CD4-positive, alpha-beta T cell treated with Interferon gamma for 1 hour (primary cell): Measurements from ENCODE around the gene KRTAP5-2.

Experiments used
- DNase-seq: peaks from one replicate; pipeline ENCODE4 v3.0.0-alpha.2; 2020

The KRTAP5-2 gene

DNA sequence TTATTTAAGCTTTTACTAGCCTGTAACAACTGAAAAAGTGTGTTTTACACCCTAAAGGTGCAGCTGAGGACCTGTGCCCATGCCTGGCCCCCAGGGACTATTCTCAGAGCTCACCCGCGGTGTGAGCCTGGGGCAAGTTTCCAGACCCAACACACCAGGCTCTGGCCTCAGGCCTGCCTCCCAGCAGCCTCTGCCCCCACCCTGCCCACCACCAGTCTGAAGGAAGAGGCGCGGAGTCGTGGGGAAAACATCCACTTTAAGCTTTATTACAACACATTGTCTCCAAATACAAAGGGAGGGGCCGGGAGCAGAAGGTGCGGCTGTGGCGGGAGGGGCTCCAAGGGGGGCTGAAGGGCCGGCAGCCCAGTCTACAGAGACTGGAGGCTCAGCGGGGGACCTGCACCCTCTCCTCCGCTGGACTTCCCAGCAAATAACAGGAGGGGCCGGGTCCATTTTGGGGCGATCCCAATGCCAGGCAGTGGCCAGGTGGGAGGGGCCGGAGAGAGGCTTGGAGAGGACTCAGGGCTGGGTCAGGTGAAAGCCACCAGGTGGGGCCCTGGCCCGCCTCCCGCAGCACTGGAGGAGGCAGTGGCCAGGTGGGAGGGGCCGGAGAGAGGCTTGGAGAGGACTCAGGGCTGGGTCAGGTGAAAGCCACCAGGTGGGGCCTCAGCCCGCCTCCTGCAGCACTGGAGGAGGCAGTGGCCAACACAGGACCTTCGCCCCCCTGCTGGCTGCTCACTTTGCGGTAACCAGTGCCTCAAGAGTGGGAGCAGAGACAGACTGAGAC lies 44.1 kb downstream of the KRTAP5-2 start:
- no peak for DNase-seq

DNA sequence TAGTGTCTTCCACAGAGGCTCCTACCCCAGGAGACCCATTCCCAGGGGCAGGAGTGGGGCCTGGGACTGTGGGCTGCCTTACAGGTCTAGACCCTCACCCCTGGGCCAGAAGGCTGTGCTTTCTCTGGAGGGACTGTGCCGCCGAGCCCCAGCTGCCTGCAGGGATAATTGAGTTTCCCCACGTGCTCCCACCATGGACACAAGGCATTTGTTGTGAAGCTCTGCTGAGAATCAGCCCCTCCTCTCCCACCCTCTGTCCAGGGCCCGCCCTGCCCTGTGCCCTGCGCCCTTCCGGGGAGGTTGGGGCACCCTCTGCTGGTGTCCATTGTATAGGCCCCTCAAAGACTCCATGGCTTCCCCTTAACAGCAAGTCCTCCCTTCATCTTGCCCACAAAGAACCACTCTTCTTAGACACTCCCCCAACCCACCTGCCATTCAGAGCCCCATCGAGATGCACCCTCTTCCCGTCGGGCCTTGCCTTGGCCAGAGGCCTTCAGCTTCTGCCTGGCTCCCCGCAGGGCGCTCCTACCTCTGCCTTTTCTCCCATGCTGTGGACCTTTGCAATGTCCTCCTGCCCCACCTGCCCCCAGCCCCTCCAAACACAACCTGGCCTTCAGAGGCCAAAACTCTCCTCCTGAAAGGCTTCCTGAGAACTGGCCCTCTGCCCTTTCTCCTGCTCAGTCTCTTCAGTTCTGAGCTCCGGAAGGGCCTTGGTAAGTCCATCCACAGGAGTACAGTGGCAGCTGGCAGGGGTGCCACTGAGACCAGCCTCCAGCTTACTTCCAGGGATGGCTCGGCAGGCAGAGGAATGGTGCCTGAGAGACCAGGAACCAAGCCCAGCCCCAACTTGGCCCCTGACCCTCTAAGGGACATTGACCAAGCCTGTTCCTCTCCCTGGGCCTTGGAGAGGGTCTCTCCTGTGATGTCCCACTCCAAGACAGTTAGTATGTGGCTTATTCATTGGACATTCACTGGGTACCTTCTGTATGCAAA lies 48.5 kb downstream of the KRTAP5-2 start:
- DNase-seq: no peak

DNA sequence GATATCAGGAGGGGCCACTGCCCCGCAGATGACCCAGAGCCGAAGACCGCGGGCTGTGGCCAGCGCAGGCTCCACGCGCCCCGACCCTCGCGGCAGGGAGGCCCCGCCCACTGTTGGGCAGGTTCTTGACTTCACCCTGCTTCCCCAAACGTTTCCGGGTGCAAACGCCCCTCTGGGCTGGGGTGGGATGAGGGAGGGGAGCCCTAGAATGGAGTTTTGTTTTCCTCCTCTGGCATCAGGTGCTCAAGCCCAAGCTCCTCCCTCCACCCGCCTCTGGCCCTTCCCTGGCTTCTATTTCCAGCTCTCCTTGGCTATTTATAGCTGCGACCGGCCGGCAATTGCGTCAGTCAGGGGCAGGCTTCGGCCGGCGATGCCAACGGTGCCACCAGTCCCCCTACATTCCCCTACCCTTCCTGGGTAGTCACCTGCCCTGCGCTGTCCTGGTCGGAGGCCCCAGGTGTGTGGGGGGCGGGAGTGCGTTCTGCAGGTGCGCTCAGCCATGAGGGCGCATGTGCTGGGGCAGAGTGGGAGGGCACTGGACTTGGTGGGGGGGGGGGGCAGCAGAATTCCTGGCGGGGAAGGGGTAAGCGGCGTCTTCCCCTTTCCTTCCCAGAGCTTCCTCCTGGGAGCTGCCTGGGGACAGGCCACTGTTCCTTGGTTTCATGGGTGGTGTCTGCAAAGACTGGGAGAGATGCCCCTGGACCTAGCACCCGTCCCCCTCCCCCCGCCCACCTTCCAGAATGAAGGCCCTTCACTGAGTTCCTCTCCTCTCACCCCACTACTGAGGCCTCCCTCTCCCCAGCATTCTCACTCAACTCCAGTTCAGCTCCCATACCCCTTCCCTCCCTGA lies 49.6 kb downstream of the KRTAP5-2 start:
- DNase-seq: no peak

GRCh38 chr11:1547467-1548098 lies 50.5 kb downstream of the KRTAP5-2 start:
- DNase-seq: no peak
